Measurements from ENCODE around the gene ERC2. TPM values are rescaled to one million over a fixed set of nuclear protein-coding genes. Genes with fewer than 3 reads are reported as not detected.

The ERC2 gene
- total and polyA plus RNA-seq, 8 donors, result 1.2 to 4.8 (median 2.3) TPM

DNA sequence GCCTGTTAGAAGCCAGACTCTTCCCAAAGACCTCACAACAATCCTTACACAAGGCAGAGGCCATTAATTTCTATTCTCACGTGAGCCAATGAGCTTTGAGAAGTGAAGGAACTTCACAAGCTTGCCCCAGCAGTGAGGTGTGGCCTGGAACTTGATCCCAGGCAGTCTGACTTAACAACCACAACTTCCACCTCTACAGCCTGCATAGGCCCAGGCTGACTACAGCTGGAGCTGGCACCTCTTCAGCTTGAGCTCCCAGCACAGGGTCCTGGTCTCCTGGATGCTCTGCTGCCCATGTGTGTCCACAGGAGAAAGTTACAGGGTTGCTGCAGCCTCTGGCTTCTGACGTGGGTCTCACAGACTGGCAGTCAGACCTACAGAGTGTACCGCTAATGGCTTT lies 111.0 kb downstream of the ERC2 start:
- 66 to 74% methylated on average over 3 of the region's 3 CpGs for WGBS, 2 donors
- intact Hi-C loops (cut with DNase I), result no loop called here
- FAIRE-seq (no peak), DNase-seq (no peak), ATAC-seq (no peak)
- Histone ChIP-seq H3K4me1 (no peaks in the 10 kb centered on the region), H3K9me3 (no peaks in the 10 kb centered on the region), H3K36me3 (no peaks in the 10 kb centered on the region), H3K4me3 (no peak overlapping the region), H3K27ac (no peak overlapping the region), H3K27me3 (no peaks in the 10 kb centered on the region)
- TF ChIP-seq, protein P1, sequence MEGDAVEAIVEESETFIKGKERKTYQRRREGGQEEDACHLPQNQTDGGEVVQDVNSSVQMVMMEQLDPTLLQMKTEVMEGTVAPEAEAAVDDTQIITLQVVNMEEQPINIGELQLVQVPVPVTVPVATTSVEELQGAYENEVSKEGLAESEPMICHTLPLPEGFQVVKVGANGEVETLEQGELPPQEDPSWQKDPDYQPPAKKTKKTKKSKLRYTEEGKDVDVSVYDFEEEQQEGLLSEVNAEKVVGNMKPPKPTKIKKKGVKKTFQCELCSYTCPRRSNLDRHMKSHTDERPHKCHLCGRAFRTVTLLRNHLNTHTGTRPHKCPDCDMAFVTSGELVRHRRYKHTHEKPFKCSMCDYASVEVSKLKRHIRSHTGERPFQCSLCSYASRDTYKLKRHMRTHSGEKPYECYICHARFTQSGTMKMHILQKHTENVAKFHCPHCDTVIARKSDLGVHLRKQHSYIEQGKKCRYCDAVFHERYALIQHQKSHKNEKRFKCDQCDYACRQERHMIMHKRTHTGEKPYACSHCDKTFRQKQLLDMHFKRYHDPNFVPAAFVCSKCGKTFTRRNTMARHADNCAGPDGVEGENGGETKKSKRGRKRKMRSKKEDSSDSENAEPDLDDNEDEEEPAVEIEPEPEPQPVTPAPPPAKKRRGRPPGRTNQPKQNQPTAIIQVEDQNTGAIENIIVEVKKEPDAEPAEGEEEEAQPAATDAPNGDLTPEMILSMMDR (IDR thresholded peaks at IDR 0.05), result no peak

DNA sequence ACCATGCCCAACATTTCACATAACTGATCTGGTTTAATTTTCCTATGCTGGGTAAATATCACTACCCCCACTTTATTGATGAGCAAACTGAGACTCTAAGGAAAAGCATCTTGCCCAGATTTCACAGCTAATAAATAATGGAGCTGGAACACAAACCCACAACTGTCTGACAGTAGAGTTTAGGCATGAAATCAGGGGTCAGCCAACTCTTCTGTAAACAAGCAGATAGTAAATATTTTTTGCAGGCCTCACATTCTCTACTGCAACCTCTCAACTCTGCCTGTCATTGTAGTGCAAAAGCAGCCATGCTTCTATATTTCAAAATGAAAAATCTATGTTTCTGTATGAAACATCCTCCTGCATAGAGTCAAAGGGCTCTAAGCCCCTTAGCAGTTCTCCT lies 111.5 kb downstream of the ERC2 start:
- FAIRE-seq, result no peak

DNA sequence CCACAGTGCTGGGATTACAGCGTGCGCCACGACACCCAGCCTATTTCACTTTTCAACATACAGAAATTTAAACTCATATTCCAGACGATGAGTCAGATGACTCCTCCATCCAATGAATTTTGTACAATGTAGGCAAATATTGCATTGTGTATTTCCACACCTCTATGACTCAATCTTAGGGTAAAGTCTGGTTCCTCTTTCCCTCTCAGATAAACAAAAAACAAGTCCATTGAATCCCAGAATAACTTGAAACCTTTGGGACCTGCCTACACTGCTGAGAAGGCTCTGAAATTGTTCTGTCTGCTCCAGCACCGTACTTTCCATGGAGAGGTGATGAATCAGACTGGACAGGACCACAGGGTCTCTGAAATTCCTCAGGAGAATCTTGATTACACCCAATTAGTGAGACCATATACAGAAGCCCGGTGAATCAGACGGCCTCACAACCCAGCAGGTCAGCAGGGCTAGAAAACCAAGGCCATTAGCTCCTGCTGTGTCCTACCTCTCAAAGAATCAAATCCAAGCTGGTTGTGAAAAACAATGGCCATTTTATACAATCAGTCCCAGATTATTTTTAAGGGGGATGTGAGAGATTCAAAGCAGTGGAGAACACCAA lies 112.6 kb downstream of the ERC2 start:
- Histone ChIP-seq H3K4me3 (no peak overlapping the region), H3K9me3 (no peaks in the 10 kb centered on the region), H3K4me1 (no peaks in the 10 kb centered on the region), H3K27me3 (no peaks in the 10 kb centered on the region), H3K36me3 (no peaks in the 10 kb centered on the region), H3K27ac (no peak overlapping the region)
- intact Hi-C loops (cut with DNase I), result no loop called here
- FAIRE-seq (no peak), ATAC-seq (no peak), DNase-seq (no peak)
- TF ChIP-seq, protein P1 (IDR thresholded peaks at IDR 0.05), result no peak
- WGBS, 2 donors, result 78 to 88% methylated on average over 7 of the region's 7 CpGs

More for the DNA sequence above, 111.5 kb downstream of the ERC2 start:
- H3K36me3 ChIP-seq, result no peaks in the 10 kb centered on the region
- no peaks in the 10 kb centered on the region for H3K27me3 ChIP-seq
- H3K27ac ChIP-seq, result no peak overlapping the region
- no peak for DNase-seq
- TF ChIP-seq, protein P1 (IDR thresholded peaks at IDR 0.05), result no peak
- H3K4me1 ChIP-seq, result no peaks in the 10 kb centered on the region
- H3K4me3 ChIP-seq, result no peak overlapping the region
- intact Hi-C loops (cut with DNase I), result no loop called here
- no peaks in the 10 kb centered on the region for H3K9me3 ChIP-seq
- ATAC-seq, result no peak

DNA sequence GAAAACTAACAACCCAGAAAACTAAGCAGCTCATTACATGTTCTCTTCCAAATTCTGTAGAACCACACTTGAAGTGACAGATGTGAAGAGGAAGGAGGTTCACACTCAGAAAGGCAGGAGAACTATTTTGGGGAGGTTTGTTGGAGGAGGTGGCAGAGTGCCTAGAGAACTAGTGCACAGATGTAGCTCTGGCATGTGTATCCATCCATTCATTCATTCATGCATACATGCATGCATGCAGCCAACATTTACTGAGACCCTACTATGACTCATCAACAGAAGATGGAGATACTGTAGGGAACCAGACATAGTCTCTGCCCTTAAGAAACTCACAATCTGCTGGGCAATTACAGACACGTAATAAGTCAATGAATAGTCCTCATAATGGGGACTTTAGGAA lies 116.7 kb downstream of the ERC2 start:
- TF ChIP-seq, protein P1 (IDR thresholded peaks at IDR 0.05), result no peak
- H3K4me1 ChIP-seq, result no peaks in the 10 kb centered on the region
- H3K36me3 ChIP-seq, result no peaks in the 10 kb centered on the region
- DNase-seq, result no peak
- intact Hi-C loops (cut with DNase I), result no loop called here
- ATAC-seq, result no peak
- H3K27me3 ChIP-seq, result no peaks in the 10 kb centered on the region
- H3K4me3 ChIP-seq, result no peak overlapping the region
- no peaks in the 10 kb centered on the region for H3K9me3 ChIP-seq
- WGBS, 2 donors, result 71 to 84% methylated on average over 1 of the region's 1 CpG
- no peak overlapping the region for H3K27ac ChIP-seq
- no peak for FAIRE-seq

DNA sequence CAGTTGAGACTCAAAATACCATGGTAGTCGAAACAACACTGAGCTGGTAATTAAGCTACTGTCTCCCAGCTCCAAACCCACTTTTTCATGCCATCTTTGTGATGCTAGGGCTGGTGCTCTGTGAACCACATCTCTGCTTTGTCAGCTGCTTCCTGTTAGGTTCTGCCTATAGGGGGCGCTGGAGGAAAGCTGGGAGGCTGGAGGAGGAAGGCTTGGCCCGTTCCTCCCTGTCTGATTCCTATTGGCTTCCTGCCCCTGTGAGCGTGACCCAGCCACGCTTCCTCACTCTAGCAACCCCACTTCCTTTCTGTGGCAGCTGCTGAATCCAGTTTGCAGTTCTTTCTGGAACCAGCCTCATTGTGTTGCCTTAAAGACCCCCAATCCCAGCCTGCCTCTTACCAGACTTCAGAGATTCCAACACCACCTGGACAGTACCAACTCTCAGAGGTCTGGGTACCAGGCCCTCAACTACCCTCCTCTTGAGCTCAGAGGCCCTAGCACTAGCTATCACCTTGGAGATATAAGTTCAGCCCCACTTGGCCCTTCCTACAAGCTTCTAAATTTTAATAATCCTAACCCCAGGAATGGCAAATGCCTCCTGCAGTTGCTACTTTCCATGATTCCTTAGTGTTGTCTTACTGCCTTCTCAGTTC lies 120.9 kb downstream of the ERC2 start:
- 19 to 20% methylated on average over 5 of the region's 5 CpGs for WGBS, 2 donors
- Histone ChIP-seq H3K4me3 (no peak overlapping the region), H3K9me3 (no peaks in the 10 kb centered on the region), H3K36me3 (no peaks in the 10 kb centered on the region), H3K27me3 (no peaks in the 10 kb centered on the region), H3K4me1 (no peaks in the 10 kb centered on the region), H3K27ac (no peak overlapping the region)
- DNase-seq, result peak; percentile 47 to 71 (median 52)
- intact Hi-C loops (cut with DNase I), result loop anchor here in 1 of 3 donors (10.0 kb wide), 1 partner anchor 97 kb away; no protein-coding TSS in a partner anchor
- peak; percentile 43 to 88 (median 77) for ATAC-seq
- TF ChIP-seq, protein P1 (IDR thresholded peaks at IDR 0.05), result peak; percentile 24 to 47 (median 29)
- no peak for FAIRE-seq
